NT2/D1 (cell line): Measurements from ENCODE around the gene AKAP6.

Experiments used
- DNase-seq: peaks from one replicate; pipeline ENCODE4 v3.0.0-alpha.2; 2011; ENCODE audit warnings: low read depth, low spot score
- H3K27me3 ChIP-seq: 2 replicates; pipeline ENCODE4 v1.6.0; 2011; ENCODE audit warnings: mild to moderate bottlenecking; ENCODE audit not compliant: insufficient read length, insufficient read depth
- H3K36me3 ChIP-seq: 2 replicates; pipeline ENCODE4 v1.6.1; 2011; ENCODE audit warnings: mild to moderate bottlenecking, low read length, mixed read lengths; ENCODE audit not compliant: insufficient read depth, insufficient read length
- H3K4me1 ChIP-seq: 2 replicates; pipeline ENCODE4 v1.5.1; 2011; ENCODE audit not compliant: insufficient read depth, insufficient read length
- H3K4me3 ChIP-seq: 2 replicates; pipeline ENCODE4 v1.5.1; 2011; ENCODE audit warnings: low read depth; ENCODE audit not compliant: insufficient read length
- H3K9ac ChIP-seq: 2 replicates; pipeline ENCODE4 v1.6.0; 2011; ENCODE audit warnings: low read depth; ENCODE audit not compliant: insufficient read length
- H3K9me3 ChIP-seq: 2 replicates; pipeline ENCODE4 v1.5.1; 2011; ENCODE audit warnings: mild to moderate bottlenecking, low read length; ENCODE audit not compliant: insufficient read depth
- SUZ12 ChIP-seq: IDR thresholded peaks from 2 replicates; pipeline ENCODE4 v1.6.1; 2011; ENCODE audit not compliant: insufficient read length, insufficient read depth; ENCODE audit errors: extremely low read depth
- YY1 ChIP-seq: IDR thresholded peaks from 2 replicates; pipeline ENCODE4 v1.6.1; 2011; ENCODE audit not compliant: insufficient read length, insufficient read depth
- ZNF274 ChIP-seq: IDR thresholded peaks from 2 replicates; pipeline ENCODE4 v1.6.1; 2011; ENCODE audit warnings: mild to moderate bottlenecking, low read depth, low read length

Gene AKAP6

GRCh38 chr14:32343926-32344430 is 14.9 kb downstream of the AKAP6 start:
- Histone ChIP-seq H3K4me1 (no peaks in the 10 kb centered on the region), H3K9me3 (no peaks in the 10 kb centered on the region), H3K4me3 (no peak overlapping the region), H3K9ac (no peak overlapping the region), H3K27me3 (no peaks in the 10 kb centered on the region), H3K36me3 (no peaks in the 10 kb centered on the region)
- DNase-seq: no peak
- no peak for TF ChIP-seq SUZ12
- TF ChIP-seq YY1: no peak
- TF ChIP-seq ZNF274: no peak

GRCh38 chr14:32345311-32345791 is 16.3 kb downstream of the AKAP6 start:
- H3K9ac ChIP-seq: no peak overlapping the region
- H3K4me3 ChIP-seq: no peak overlapping the region
- no peaks in the 10 kb centered on the region for H3K4me1 ChIP-seq
- no peaks in the 10 kb centered on the region for H3K9me3 ChIP-seq
- no peaks in the 10 kb centered on the region for H3K27me3 ChIP-seq
- H3K36me3 ChIP-seq: no peaks in the 10 kb centered on the region
- TF ChIP-seq YY1 (no peak), SUZ12 (no peak), ZNF274 (no peak)
- DNase-seq: no peak

GRCh38 chr14:32349322-32349721 is 20.2 kb downstream of the AKAP6 start:
- Histone ChIP-seq H3K4me3 (no peak overlapping the region), H3K4me1 (no peaks in the 10 kb centered on the region), H3K27me3 (no peaks in the 10 kb centered on the region), H3K9ac (no peak overlapping the region), H3K36me3 (no peaks in the 10 kb centered on the region), H3K9me3 (no peaks in the 10 kb centered on the region)
- no peak for DNase-seq
- TF ChIP-seq SUZ12 (no peak), YY1 (no peak), ZNF274 (no peak)

- H3K9ac ChIP-seq: no peak overlapping the region
- H3K4me3 ChIP-seq: no peak overlapping the region
- no peak for TF ChIP-seq ZNF274
- no peak for TF ChIP-seq SUZ12
- TF ChIP-seq YY1: no peak
- H3K9me3 ChIP-seq: no peaks in the 10 kb centered on the region
- no peak for DNase-seq
- H3K4me1 ChIP-seq: no peaks in the 10 kb centered on the region
- H3K27me3 ChIP-seq: no peaks in the 10 kb centered on the region
- H3K36me3 ChIP-seq: no peaks in the 10 kb centered on the region
Observed at GRCh38 chr14:32350020-32350419, 20.9 kb downstream of the AKAP6 start.

GRCh38 chr14:32352631-32353030 is 23.5 kb downstream of the AKAP6 start:
- TF ChIP-seq SUZ12: no peak
- no peak for TF ChIP-seq YY1
- no peak for TF ChIP-seq ZNF274
- DNase-seq: no peak
- Histone ChIP-seq H3K36me3 (no peaks in the 10 kb centered on the region), H3K4me3 (no peak overlapping the region), H3K9me3 (no peaks in the 10 kb centered on the region), H3K27me3 (no peaks in the 10 kb centered on the region), H3K4me1 (no peaks in the 10 kb centered on the region), H3K9ac (no peak overlapping the region)

- H3K36me3 ChIP-seq: no peaks in the 10 kb centered on the region
- H3K4me1 ChIP-seq: no peaks in the 10 kb centered on the region
- no peak overlapping the region for H3K9ac ChIP-seq
- H3K4me3 ChIP-seq: no peak overlapping the region
- no peak for DNase-seq
- TF ChIP-seq SUZ12 (no peak), ZNF274 (no peak), YY1 (no peak)
- H3K27me3 ChIP-seq: no peaks in the 10 kb centered on the region
- no peaks in the 10 kb centered on the region for H3K9me3 ChIP-seq
Observed at GRCh38 chr14:32354716-32355115, 25.6 kb downstream of the AKAP6 start.

- H3K27me3 ChIP-seq: no peaks in the 10 kb centered on the region
- no peaks in the 10 kb centered on the region for H3K9me3 ChIP-seq
- H3K4me3 ChIP-seq: no peak overlapping the region
- no peaks in the 10 kb centered on the region for H3K36me3 ChIP-seq
- no peak overlapping the region for H3K9ac ChIP-seq
- TF ChIP-seq SUZ12: no peak
- no peak for TF ChIP-seq ZNF274
- no peak for TF ChIP-seq YY1
- no peak for DNase-seq
- no peaks in the 10 kb centered on the region for H3K4me1 ChIP-seq
Observed at GRCh38 chr14:32358781-32359180, 29.7 kb downstream of the AKAP6 start.
